GM10266 (cell line): ENCODE data around the gene NTM.

Source experiments
- DNase-seq: peaks from one replicate; pipeline ENCODE4 v3.0.0; 2012; ENCODE audit errors: extremely low spot score
- TF ChIP-seq, protein P1 (sequence below): IDR thresholded peaks from 2 replicates; pipeline ENCODE4 v1.5.1; 2012; ENCODE audit warnings: mild to moderate bottlenecking, low read depth; ENCODE audit not compliant: control insufficient read depth, insufficient read depth; ENCODE audit errors: missing control alignments

Gene NTM

GRCh38 chr11:131980199-131980598 is 609.8 kb downstream of the NTM start:
- DNase-seq: no peak

GRCh38 chr11:131980888-131981668 is 610.7 kb downstream of the NTM start:
- TF ChIP-seq, protein P1, sequence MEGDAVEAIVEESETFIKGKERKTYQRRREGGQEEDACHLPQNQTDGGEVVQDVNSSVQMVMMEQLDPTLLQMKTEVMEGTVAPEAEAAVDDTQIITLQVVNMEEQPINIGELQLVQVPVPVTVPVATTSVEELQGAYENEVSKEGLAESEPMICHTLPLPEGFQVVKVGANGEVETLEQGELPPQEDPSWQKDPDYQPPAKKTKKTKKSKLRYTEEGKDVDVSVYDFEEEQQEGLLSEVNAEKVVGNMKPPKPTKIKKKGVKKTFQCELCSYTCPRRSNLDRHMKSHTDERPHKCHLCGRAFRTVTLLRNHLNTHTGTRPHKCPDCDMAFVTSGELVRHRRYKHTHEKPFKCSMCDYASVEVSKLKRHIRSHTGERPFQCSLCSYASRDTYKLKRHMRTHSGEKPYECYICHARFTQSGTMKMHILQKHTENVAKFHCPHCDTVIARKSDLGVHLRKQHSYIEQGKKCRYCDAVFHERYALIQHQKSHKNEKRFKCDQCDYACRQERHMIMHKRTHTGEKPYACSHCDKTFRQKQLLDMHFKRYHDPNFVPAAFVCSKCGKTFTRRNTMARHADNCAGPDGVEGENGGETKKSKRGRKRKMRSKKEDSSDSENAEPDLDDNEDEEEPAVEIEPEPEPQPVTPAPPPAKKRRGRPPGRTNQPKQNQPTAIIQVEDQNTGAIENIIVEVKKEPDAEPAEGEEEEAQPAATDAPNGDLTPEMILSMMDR: no peak
- no peak for DNase-seq

More at GRCh38 chr11:131980199-131980598, 609.8 kb downstream of the NTM start:
- TF ChIP-seq, protein P1: no peak

GRCh38 chr11:131982154-131982553 is 611.7 kb downstream of the NTM start:
- TF ChIP-seq, protein P1: no peak
- DNase-seq: no peak

DNA sequence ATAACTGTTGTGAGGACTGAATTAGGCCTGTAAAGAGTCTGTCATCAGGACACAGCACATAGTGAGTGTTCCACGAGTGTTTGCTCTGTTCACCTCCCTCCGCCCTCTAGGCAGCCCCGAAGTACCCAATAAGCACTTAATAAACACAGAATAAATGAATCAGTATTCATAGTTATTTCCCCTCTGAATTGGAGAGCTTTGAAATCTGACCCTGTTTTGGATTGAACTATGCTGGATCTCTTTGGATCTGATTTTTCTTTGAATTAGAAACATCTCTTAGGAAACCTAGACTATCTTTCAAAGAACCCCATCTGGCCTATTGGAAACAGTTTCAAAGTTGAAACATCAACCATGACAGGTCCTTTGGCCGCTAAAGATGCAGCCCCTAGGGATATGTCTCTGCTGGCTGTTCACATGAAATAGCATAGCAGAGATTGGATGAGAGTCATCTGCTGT is 615.5 kb downstream of the NTM start:
- no peak for DNase-seq
- TF ChIP-seq, protein P1: no peak

- DNase-seq: no peak
- TF ChIP-seq, protein P1: no peak
Measured at GRCh38 chr11:131987703-131988102, 617.3 kb downstream of the NTM start.

DNA sequence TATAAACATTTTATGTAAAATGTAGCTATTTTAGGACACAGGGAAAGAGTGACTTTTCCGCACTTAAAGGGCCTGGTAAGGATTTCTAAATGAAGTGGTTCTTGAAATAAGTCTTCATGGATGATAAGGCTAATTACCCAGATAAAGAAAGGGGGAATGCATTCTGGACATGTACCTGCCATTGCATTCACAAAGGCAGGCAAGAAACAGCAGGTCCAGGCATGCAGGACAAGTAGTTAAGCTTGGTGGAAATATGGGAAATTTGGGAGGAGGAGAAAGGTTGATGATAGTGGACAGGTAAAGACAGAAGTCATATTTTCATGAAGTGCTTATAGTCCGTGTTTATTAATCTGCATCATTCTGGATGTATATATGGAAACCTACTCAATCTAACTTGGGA is 621.2 kb downstream of the NTM start:
- DNase-seq: no peak
- TF ChIP-seq, protein P1: no peak

DNA sequence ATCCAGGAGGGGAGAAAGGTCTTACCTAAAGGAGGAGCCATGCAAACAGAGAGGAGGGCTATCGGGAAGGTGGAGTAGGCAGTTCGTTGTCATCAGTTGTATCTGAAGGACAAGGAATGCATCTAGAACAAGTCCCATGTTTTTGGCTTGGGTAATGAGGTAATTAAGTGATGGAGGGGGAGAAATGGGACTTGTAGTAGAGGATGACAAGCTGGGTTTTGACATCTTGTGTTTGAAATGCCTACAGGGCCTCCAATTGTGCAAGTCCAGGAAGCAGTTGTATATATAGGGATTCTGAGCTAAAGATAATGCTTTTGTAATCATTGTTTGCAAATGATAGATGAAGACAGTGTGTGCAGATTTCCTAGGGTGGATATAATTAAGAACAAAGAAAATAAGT is 622.8 kb downstream of the NTM start:
- no peak for DNase-seq
- TF ChIP-seq, protein P1: no peak
